T-cell (primary cell): ENCODE results near the gene ECEL1. TPM values are rescaled to one million over a fixed set of nuclear protein-coding genes. Genes with fewer than 3 reads are reported as not detected.

ENCODE experiments used
- ATAC-seq, 4 experiments: fragments of 200-7000 bp in 3 of 4; fragments of 150-1000 bp in 1 of 4; cut with Tn5 transposase; replicated peaks in 1 of 4; 1 replicate in 3 of 4; 2 replicates in 1 of 4; pipeline ENCODE4 v1.10.0; 2021; ENCODE audit warnings: moderate library complexity in 3 of 4, mild to moderate bottlenecking in 2 of 4, moderate number of reproducible peaks in 1 of 4
- CTCF ChIA-PET, 2 donors: fragments of 300-600 bp; sonication (Branson Sonifier 250); formaldehyde crosslinking; loops; one replicate each; lab custom pipeline; 2022; ENCODE audit warnings: antibody characterized with exemption in 2 of 2; lab: Charles Lee
- POLR2A ChIA-PET, 2 donors: fragments of 300-600 bp; sonication (Branson Sonifier 250); formaldehyde crosslinking; loops; one replicate each; lab custom pipeline; 2022; ENCODE audit warnings: antibody characterized with exemption in 2 of 2; lab: Charles Lee
- DNase-seq, 35 experiments: peaks; one replicate each; pipeline versions ENCODE4 v3.0.0 to v3.0.0-alpha.2; 2013 to 2023
- H3K27ac ChIP-seq: one replicate; pipeline ENCODE4 v1.5.1; 2013; ENCODE audit warnings: low read length
- H3K27me3 ChIP-seq, 2 experiments: replicated peaks in 1 of 2; 1 replicate in 1 of 2; 2 replicates in 1 of 2; pipeline versions ENCODE4 v1.6.1 to v1.7.0; 2013; ENCODE audit warnings: low read length in 1 of 2, mixed read lengths in 1 of 2; ENCODE audit not compliant: control insufficient read depth in 2 of 2, insufficient read depth in 2 of 2; ENCODE audit errors: extremely low read depth in 1 of 2
- H3K36me3 ChIP-seq, 2 donors: 1 replicate in 1 of 2; 2 replicates in 1 of 2; pipeline versions ENCODE4 v1.6.1 to v1.7.0; 2013; ENCODE audit warnings: low read length in 1 of 2; ENCODE audit not compliant: control insufficient read depth in 2 of 2, insufficient read depth in 1 of 2; ENCODE audit errors: extremely low read depth in 1 of 2
- H3K4me1 ChIP-seq, 2 experiments: 1 replicate in 1 of 2; 2 replicates in 1 of 2; pipeline versions ENCODE4 v1.6.1 to v1.7.0; 2013; ENCODE audit warnings: low read length in 2 of 2, mixed read lengths in 1 of 2; ENCODE audit not compliant: insufficient read depth in 2 of 2, control insufficient read depth in 1 of 2; ENCODE audit errors: extremely low read depth in 1 of 2
- H3K4me3 ChIP-seq, 2 donors: 1 replicate in 1 of 2; 2 replicates in 1 of 2; pipeline versions ENCODE4 v1.5.1 to v1.7.0; 2013; ENCODE audit warnings: mild to moderate bottlenecking in 2 of 2, low read length in 1 of 2, moderate library complexity in 1 of 2; ENCODE audit not compliant: control insufficient read depth in 1 of 2; ENCODE audit errors: extremely low read depth in 1 of 2
- H3K9me3 ChIP-seq: 2 replicates; pipeline ENCODE4 v1.7.0; 2013
- H3K27ac Mint-ChIP-seq, 2 donors: one replicate each; pipeline ENCODE4 v1.8.0; 2020 to 2021; ENCODE audit warnings: mild to moderate bottlenecking in 2 of 2, mixed read lengths in 2 of 2
- H3K27me3 Mint-ChIP-seq, 2 donors: one replicate each; pipeline ENCODE4 v1.8.0; 2021 to 2022; ENCODE audit warnings: mixed read lengths in 2 of 2
- H3K36me3 Mint-ChIP-seq: one replicate; pipeline ENCODE4 v1.8.0; 2021; ENCODE audit warnings: mixed read lengths
- H3K4me1 Mint-ChIP-seq, 3 donors: one replicate each; pipeline ENCODE4 v1.8.0; 2020 to 2022; ENCODE audit warnings: mixed read lengths in 3 of 3, mild to moderate bottlenecking in 1 of 3
- H3K4me3 Mint-ChIP-seq, 3 donors: one replicate each; pipeline ENCODE4 v1.8.0; 2020 to 2022; ENCODE audit warnings: mild to moderate bottlenecking in 3 of 3, mixed read lengths in 3 of 3, moderate library complexity in 3 of 3
- H3K9me3 Mint-ChIP-seq, 3 donors: one replicate each; pipeline ENCODE4 v1.8.0; 2020 to 2022; ENCODE audit warnings: mixed read lengths in 3 of 3
- WGBS: methylation state at CpG from one replicate; pipeline ENCODE4 v1.1.5; 2013; ENCODE audit warnings: missing lambda C conversion rate; ENCODE audit not compliant: insufficient coverage; 5-methylcytosine and 5-hydroxymethylcytosine counted together
- total RNA-seq, 35 experiments: library from RNA in 6 of 35; stranded (reverse) in 6 of 35; fragments of 120-200 nt in 1 of 35; gene quantifications; one replicate each; pipeline versions ENCODE4 v1.2.1 to v1.2.4 and lab custom pipeline; 2013 to 2026

ECEL1 gene
- under 1 TPM in 2 of 5 donors, not detected in 3; 0.15 to 0.19 TPM for total RNA-seq
- not detected for total RNA-seq (2013)
- total RNA-seq (lab: John Stamatoyannopoulos, UW) = 0 to 1.1 (median 0.08) reads per million in 29 experiments

DNA sequence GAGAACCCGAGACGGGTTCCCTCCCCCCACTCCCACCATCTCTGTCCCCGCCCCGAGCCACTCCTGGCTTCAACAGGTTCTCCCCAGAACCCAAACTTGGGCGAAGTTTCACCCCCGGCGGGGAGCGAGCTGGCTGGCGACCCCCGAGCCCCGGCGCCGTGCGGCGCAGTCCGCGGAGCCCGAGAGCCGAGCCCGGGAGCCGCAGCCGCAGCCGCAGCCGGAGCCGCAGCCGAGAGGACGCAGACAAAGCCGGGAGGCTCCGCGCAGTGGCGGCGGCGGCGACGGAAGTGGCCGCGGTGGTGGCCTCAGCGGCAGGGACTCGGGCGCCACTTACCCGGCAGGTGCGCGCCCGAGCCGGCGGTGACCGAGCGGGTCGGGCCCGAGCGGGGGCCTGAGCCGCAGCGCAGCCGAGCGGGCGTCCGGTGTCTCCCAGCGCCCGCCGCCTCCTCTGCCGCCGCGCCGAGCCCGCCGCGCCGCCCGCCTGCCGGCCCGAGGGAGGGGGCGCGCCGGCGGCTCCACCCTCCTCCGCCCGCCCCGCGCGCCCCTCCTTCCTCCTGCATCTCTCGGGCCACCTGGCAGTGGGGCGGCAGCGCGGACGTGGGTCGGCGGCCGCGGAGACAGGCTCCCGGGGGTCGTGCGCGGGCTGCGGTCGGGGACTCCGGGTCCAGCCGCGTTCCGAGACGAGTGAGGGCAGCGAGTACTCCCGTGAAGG lies at the start of gene ECEL1:
Gene ECEL1 (minus strand): TSS at position 450 of the 712 bp plus-strand sequence. CDS start 1,181 bp downstream, outside the sequence.
- H3K27ac ChIP-seq = no peak within 1 kb of the TSS
- peaks cover 0 to 10% of the 10 kb centered on the region in 2 experiments for H3K4me1 ChIP-seq
- under 1% methylated on average over 91 of the region's 102 CpGs for WGBS
- Mint-ChIP-seq H3K4me3 (peak within 1 kb of the TSS; percentile 21 to 75 (median 48)), H3K4me1 (peaks cover 0 to 16% (median 12%) of the 10 kb centered on the region in 3 donors), H3K9me3 (no peaks in the 10 kb centered on the region), H3K27ac (no peak within 1 kb of the TSS), H3K27me3 (peaks cover 28 to 56% of the 10 kb centered on the region in 2 donors), H3K36me3 (no peaks in the 10 kb centered on the region)
- ATAC-seq (peak in 1 of 4 experiments; percentile 21), DNase-seq (no peak)
- no peaks in the 10 kb centered on the region for H3K9me3 ChIP-seq
- H3K27me3 ChIP-seq = peaks cover 0 to 73% of the 10 kb centered on the region in 2 experiments
- H3K36me3 ChIP-seq = no peaks in the 10 kb centered on the region
- POLR2A ChIA-PET = no interaction called here
- H3K4me3 ChIP-seq = peak within 1 kb of the TSS in 1 of 2 donors; percentile 27
- CTCF ChIA-PET = interaction anchor here in 1 of 2 donors (1.0 kb wide), 1 partner anchor 33 kb away, joined by 6 read pairs; the partner anchor contains the start of gene PRSS56

DNA sequence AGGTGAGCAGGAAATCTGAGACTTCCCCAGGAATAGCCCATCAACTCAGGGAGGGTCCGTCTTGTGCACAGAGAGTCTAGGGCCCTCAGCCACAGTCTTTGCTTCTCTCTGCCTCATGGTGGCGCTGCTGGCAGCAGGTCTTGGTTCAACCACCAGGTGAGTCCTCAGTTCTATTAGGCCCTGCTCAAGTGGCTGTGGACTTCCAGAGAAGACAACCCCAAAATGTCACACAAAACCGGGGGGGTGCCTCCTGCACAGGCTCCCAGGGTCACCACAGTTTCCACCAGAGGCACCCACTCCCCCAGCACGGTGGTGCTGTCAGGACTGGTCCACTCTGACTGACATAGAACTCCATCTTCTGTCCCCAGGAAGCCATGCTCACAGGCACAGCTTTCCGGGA lies 49.4 kb upstream of the ECEL1 start:
- H3K36me3 Mint-ChIP-seq = no peaks in the 10 kb centered on the region
- Histone ChIP-seq H3K4me1 (peaks cover 0 to 11% of the 10 kb centered on the region in 2 experiments), H3K27me3 (peaks cover 0 to 46% of the 10 kb centered on the region in 2 experiments), H3K4me3 (no peak overlapping the region), H3K36me3 (no peaks in the 10 kb centered on the region), H3K27ac (no peak overlapping the region), H3K9me3 (no peaks in the 10 kb centered on the region)
- CTCF ChIA-PET = no interaction called here
- H3K27ac Mint-ChIP-seq = no peak overlapping the region
- H3K4me1 Mint-ChIP-seq = peaks cover 4 to 12% (median 6%) of the 10 kb centered on the region in 3 donors
- no peaks in the 10 kb centered on the region for H3K9me3 Mint-ChIP-seq
- H3K4me3 Mint-ChIP-seq = no peak overlapping the region
- ATAC-seq (no peak), DNase-seq (no peak)
- 65% methylated on average over 4 of the region's 5 CpGs for WGBS
- H3K27me3 Mint-ChIP-seq = peaks cover 19% of the 10 kb centered on the region in 2 donors
- POLR2A ChIA-PET = no interaction called here

DNA sequence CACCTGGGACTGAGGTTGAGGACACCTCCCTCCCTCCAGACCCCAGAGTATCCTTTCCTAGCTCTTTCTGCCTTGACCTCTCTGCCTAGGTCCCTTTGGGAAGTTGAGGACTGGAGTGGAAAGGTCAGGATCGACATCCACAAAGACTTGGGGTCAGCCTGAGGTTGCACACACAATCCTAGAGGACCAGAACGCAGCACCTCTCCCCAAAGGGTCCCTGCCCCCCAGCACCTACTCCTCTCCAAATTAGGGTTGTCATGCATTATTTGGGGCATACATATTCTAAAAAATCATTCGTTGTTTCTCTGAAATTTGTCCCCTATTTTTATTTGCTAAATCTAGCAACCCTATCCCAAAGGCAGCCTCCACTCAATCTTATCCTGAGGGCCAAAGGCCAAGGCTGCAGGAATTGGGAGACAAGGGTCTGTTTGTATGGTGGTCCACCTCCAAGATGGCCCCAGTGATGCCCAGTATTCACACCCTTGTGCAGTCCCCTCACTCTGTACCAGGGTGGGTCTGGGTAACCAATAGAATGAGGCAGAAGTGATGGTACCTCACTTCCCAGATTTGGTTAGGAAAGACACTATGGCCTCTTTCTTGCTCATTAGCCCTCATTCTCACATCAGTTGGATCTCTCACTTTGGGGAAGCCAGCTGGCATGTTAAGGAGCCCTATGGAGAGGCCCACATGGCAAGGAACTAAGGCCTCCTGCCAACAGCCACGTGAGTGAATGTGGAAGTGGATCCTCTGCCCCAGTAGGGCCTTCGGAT lies 48.3 kb upstream of the ECEL1 start:
- no peak overlapping the region for H3K27ac ChIP-seq
- H3K9me3 ChIP-seq = no peaks in the 10 kb centered on the region
- peaks cover 4 to 7% (median 6%) of the 10 kb centered on the region in 3 donors for H3K4me1 Mint-ChIP-seq
- H3K36me3 Mint-ChIP-seq = no peaks in the 10 kb centered on the region
- peaks cover 0 to 11% of the 10 kb centered on the region in 2 experiments for H3K4me1 ChIP-seq
- no peak overlapping the region for H3K4me3 Mint-ChIP-seq
- no peak overlapping the region for H3K27ac Mint-ChIP-seq
- no peaks in the 10 kb centered on the region for H3K9me3 Mint-ChIP-seq
- WGBS = 70% methylated on average over 2 of the region's 5 CpGs
- ATAC-seq (no peak), DNase-seq (no peak)
- peaks cover 0 to 52% of the 10 kb centered on the region in 2 experiments for H3K27me3 ChIP-seq
- H3K4me3 ChIP-seq = no peak overlapping the region
- H3K27me3 Mint-ChIP-seq = peaks cover 19 to 23% of the 10 kb centered on the region in 2 donors
- ChIA-PET CTCF (no interaction called here), POLR2A (no interaction called here)
- no peaks in the 10 kb centered on the region for H3K36me3 ChIP-seq

DNA sequence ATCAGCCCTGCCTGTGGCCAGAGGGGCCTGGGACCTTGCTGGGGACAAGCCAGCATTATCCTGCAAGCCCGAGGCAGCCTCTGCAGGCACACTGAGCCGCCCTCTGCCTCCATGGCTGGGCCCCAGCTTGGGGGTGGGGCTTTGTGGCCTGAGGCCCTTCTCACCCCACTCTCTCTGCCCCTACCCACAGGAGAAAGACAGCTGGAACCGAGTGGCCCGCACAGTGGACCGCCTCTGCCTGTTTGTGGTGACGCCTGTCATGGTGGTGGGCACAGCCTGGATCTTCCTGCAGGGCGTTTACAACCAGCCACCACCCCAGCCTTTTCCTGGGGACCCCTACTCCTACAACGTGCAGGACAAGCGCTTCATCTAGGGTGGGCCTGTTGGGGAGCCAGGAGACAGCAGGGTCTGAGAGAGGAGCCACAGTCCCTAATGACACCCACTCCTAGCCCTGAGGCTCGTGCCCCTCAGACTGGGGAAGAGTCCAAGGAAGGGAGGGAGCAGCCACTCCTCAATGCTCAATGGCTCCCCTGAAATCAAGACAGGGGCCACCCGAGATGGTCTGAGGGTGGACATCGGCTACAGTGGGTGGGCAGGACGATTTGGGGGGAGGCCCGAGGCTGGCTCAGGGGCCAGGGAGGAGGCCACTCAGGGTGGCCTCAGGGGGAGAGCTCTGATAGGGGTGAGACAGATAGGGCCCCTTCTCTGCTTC lies 47.5 kb upstream of the ECEL1 start:
- H3K36me3 ChIP-seq = no peaks in the 10 kb centered on the region
- Mint-ChIP-seq H3K9me3 (no peaks in the 10 kb centered on the region), H3K36me3 (no peaks in the 10 kb centered on the region), H3K27me3 (peaks cover 19 to 30% of the 10 kb centered on the region in 2 donors), H3K27ac (no peak overlapping the region), H3K4me1 (peaks cover 4 to 7% (median 4%) of the 10 kb centered on the region in 3 donors), H3K4me3 (no peak overlapping the region)
- POLR2A ChIA-PET = no interaction called here
- H3K9me3 ChIP-seq = no peaks in the 10 kb centered on the region
- H3K27me3 ChIP-seq = peaks cover 0 to 60% of the 10 kb centered on the region in 2 experiments
- WGBS = 83% methylated on average over 6 of the region's 14 CpGs
- CTCF ChIA-PET = no interaction called here
- peaks cover 0 to 9% of the 10 kb centered on the region in 2 experiments for H3K4me1 ChIP-seq
- H3K27ac ChIP-seq = no peak overlapping the region
- H3K4me3 ChIP-seq = no peak overlapping the region
- DNase-seq = no peak
- no peak for ATAC-seq

DNA sequence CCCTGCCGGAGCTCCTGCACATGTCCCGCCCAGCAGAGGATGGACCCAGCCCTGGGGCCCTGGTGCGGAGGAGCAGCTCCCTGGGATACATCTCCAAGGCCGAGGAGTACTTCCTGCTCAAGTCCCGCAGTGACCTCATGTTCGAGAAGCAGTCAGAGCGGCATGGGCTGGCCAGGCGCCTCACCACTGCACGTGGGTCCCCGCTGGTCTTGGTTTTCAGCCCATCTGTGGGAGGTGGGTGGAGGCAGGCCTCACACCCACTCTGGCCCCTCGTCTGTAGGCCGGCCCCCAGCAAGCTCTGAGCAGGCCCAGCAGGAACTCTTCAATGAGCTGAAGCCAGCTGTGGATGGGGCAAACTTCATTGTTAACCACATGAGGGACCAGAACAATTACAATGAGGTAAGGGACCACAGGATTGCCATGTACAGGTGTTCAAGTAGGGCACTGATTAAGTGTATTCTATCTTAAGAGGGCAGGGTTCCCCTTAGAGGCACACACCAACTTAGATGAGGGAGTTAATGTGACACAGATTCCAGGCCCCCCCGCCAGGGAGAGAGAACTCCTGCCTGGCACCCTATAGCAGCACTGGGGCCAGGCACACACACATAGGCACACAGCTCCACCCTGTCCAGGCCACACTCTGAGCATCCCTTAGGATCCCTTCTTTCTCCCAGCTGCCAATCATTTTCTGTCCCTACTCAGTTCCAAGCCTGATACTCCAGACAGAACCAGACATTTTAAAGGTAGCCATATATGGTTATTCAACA lies 46.5 kb upstream of the ECEL1 start:
- Mint-ChIP-seq H3K27me3 (peaks cover 19 to 30% of the 10 kb centered on the region in 2 donors), H3K36me3 (no peaks in the 10 kb centered on the region), H3K9me3 (no peaks in the 10 kb centered on the region), H3K27ac (no peak overlapping the region), H3K4me1 (peaks cover 6 to 9% (median 7%) of the 10 kb centered on the region in 3 donors), H3K4me3 (no peak overlapping the region)
- no peak overlapping the region for H3K4me3 ChIP-seq
- H3K9me3 ChIP-seq = no peaks in the 10 kb centered on the region
- DNase-seq (no peak), ATAC-seq (no peak)
- WGBS = 81% methylated on average over 11 of the region's 13 CpGs
- peaks cover 0 to 67% of the 10 kb centered on the region in 2 experiments for H3K27me3 ChIP-seq
- H3K36me3 ChIP-seq = no peaks in the 10 kb centered on the region
- CTCF ChIA-PET = no interaction called here
- no peak overlapping the region for H3K27ac ChIP-seq
- peaks cover 0 to 6% of the 10 kb centered on the region in 2 experiments for H3K4me1 ChIP-seq
- POLR2A ChIA-PET = no interaction called here
